ENCODE data around the gene BCAS2.
A peak's percentile ranks its signal among the peaks of the same experiment; 100 is the strongest.

BCAS2 gene

GRCh38 chr1:114609826-114610225 lies 28.4 kb upstream of the BCAS2 start:
- H3K4me3 ChIP-seq (replicated peaks; ENCODE audit: low read depth, low read length) = no peak overlapping the region
- no peak for TF ChIP-seq CTCF (IDR thresholded peaks at IDR 0.05; ENCODE audit: low read length, missing control alignments)
- no peak for DNase-seq (ENCODE audit: low read depth)

GRCh38 chr1:114609026-114609425 lies 27.6 kb upstream of the BCAS2 start:
- H3K4me3 ChIP-seq (replicated peaks; ENCODE audit: low read depth, low read length) = no peak overlapping the region
- no peak for DNase-seq (ENCODE audit: low read depth)
- TF ChIP-seq CTCF (IDR thresholded peaks at IDR 0.05; ENCODE audit: low read length, missing control alignments) = no peak

GRCh38 chr1:114607223-114607622 lies 25.8 kb upstream of the BCAS2 start:
- H3K4me3 ChIP-seq (replicated peaks; ENCODE audit: low read depth, low read length) = no peak overlapping the region
- TF ChIP-seq CTCF (IDR thresholded peaks at IDR 0.05; ENCODE audit: low read length, missing control alignments) = no peak
- peak; percentile 12 for DNase-seq (ENCODE audit: low read depth)

GRCh38 chr1:114597949-114598348 lies 16.5 kb upstream of the BCAS2 start:
- TF ChIP-seq CTCF (IDR thresholded peaks at IDR 0.05; ENCODE audit: low read length, missing control alignments) = no peak
- no peak overlapping the region for H3K4me3 ChIP-seq (replicated peaks; ENCODE audit: low read depth, low read length)
- DNase-seq (ENCODE audit: low read depth) = peak; percentile 9

GRCh38 chr1:114595602-114596001 lies 14.2 kb upstream of the BCAS2 start:
- no peak for DNase-seq (ENCODE audit: low read depth)
- TF ChIP-seq CTCF (IDR thresholded peaks at IDR 0.05; ENCODE audit: low read length, missing control alignments) = no peak
- H3K4me3 ChIP-seq (replicated peaks; ENCODE audit: low read depth, low read length) = no peak overlapping the region

GRCh38 chr1:114594046-114594445 lies 12.6 kb upstream of the BCAS2 start:
- DNase-seq (ENCODE audit: low read depth) = no peak
- no peak overlapping the region for H3K4me3 ChIP-seq (replicated peaks; ENCODE audit: low read depth, low read length)
- no peak for TF ChIP-seq CTCF (IDR thresholded peaks at IDR 0.05; ENCODE audit: low read length, missing control alignments)

- H3K4me3 ChIP-seq (replicated peaks; ENCODE audit: low read depth, low read length) = no peak overlapping the region
- DNase-seq (ENCODE audit: low read depth) = no peak
- TF ChIP-seq CTCF (IDR thresholded peaks at IDR 0.05; ENCODE audit: low read length, missing control alignments) = no peak
These were observed 7.7 kb upstream of the BCAS2 start for GRCh38 chr1:114589122-114589521.

Measured in fibroblast of pulmonary artery (primary cell).